Cardiac fibroblast (primary cell): ENCODE data around the gene INPP5F.

Source experiments
- DNase-seq, 2 donors: peaks; one replicate each; pipeline versions ENCODE4 v3.0.0 to v3.0.0-alpha.2; 2010; ENCODE audit warnings: low read depth in 2 of 2
- H3K4me3 ChIP-seq, 2 donors: replicated peaks in 1 of 2; 1 replicate in 1 of 2; 2 replicates in 1 of 2; pipeline ENCODE4 v1.5.1; 2011; ENCODE audit warnings: low read depth in 2 of 2, low read length in 2 of 2, mild to moderate bottlenecking in 2 of 2, moderate library complexity in 1 of 2
- CTCF ChIP-seq: IDR thresholded peaks from one replicate; pipeline ENCODE4 v1.5.1; 2011; ENCODE audit warnings: low read depth, mild to moderate bottlenecking, low read length, inconsistent platforms

The INPP5F gene

GRCh38 chr10:119826771-119827170, 100.9 kb downstream of the INPP5F start:
- no peak for DNase-seq
- no peak for TF ChIP-seq CTCF
- no peak overlapping the region for H3K4me3 ChIP-seq

- DNase-seq: no peak
- no peak for TF ChIP-seq CTCF
- no peak overlapping the region for H3K4me3 ChIP-seq
Measured at GRCh38 chr10:119827430-119827829, 101.6 kb downstream of the INPP5F start.

GRCh38 chr10:119829429-119829828, 103.6 kb downstream of the INPP5F start:
- no peak overlapping the region for H3K4me3 ChIP-seq
- no peak for DNase-seq
- no peak for TF ChIP-seq CTCF

- no peak overlapping the region for H3K4me3 ChIP-seq
- no peak for TF ChIP-seq CTCF
- no peak for DNase-seq
Measured at GRCh38 chr10:119830851-119831250, 105.0 kb downstream of the INPP5F start.

- no peak for DNase-seq
- H3K4me3 ChIP-seq: no peak overlapping the region
- no peak for TF ChIP-seq CTCF
Measured at GRCh38 chr10:119831656-119832055, 105.8 kb downstream of the INPP5F start.

- DNase-seq: no peak
- TF ChIP-seq CTCF: no peak
- H3K4me3 ChIP-seq: no peak overlapping the region
Measured at GRCh38 chr10:119832951-119833350, 107.1 kb downstream of the INPP5F start.

- no peak for DNase-seq
- no peak for TF ChIP-seq CTCF
- H3K4me3 ChIP-seq: no peak overlapping the region
Measured at GRCh38 chr10:119834188-119834587, 108.3 kb downstream of the INPP5F start.
